ENCODE results near the gene TRO. TPM values are rescaled to one million over a fixed set of nuclear protein-coding genes. Genes with fewer than 3 reads are reported as not detected.

The TRO gene
- total and polyA plus RNA-seq, 2 experiments from 2014 or later, result 36.8 to 53.4 TPM

GRCh38 chrX:54964766-54965497 lies 44.3 kb downstream of the TRO start:
- H2AFZ ChIP-seq, result no peak overlapping the region
- Mint-ChIP-seq H3K4me1 (no peaks in the 10 kb centered on the region), H3K36me3 (ENCODE audit: low read depth) (no peaks in the 10 kb centered on the region), H3K27me3 (ENCODE audit: insufficient read depth, low read depth, poor library complexity) (peaks cover 3% of the 10 kb centered on the region), H3K4me3 (no peak overlapping the region), H3K9me3 (peaks cover 6% of the 10 kb centered on the region; the same call in 1 of the 3 replicates), H3K27ac (no peak overlapping the region)
- DNase-seq (ENCODE audit: low spot score) (no peak), ATAC-seq (no peak)
- no peak overlapping the region for H3K4me3 ChIP-seq
- H3K27me3 ChIP-seq (ENCODE audit: insufficient read depth), result no peaks in the 10 kb centered on the region
- H3K27ac ChIP-seq (ENCODE audit: low read depth), result no peak overlapping the region
- H4K20me1 ChIP-seq (replicated peaks; ENCODE audit: insufficient read depth), result no peaks in the 10 kb centered on the region
- H3K79me2 ChIP-seq (replicated peaks; ENCODE audit: insufficient read depth), result no peaks in the 10 kb centered on the region
- no peaks in the 10 kb centered on the region for H3K4me1 ChIP-seq (ENCODE audit: insufficient read depth)
- no peaks in the 10 kb centered on the region for H3K9me2 ChIP-seq (ENCODE audit: insufficient read depth)
- no peaks in the 10 kb centered on the region for H3F3A ChIP-seq (replicated peaks; ENCODE audit: low read depth)
- H3K36me3 ChIP-seq (ENCODE audit: insufficient read depth), result no peaks in the 10 kb centered on the region
- no peak overlapping the region for H3K4me2 ChIP-seq
- TF ChIP-seq CREB1 (CRISPR knock-in tag; IDR thresholded peaks at IDR 0.05; ENCODE audit: low read depth) (no peak), ZNF114 (CRISPR knock-in tag; IDR thresholded peaks at IDR 0.05) (no peak), EZH2 (IDR thresholded peaks at IDR 0.05; ENCODE audit: low read depth, unreplicated experiment) (no peak), POLR2AphosphoS5 (IDR thresholded peaks at IDR 0.05; ENCODE audit: low read depth) (no peak), ETS1 (IDR thresholded peaks at IDR 0.05) (no peak), JUNB (IDR thresholded peaks at IDR 0.05; ENCODE audit: unreplicated experiment) (no peak), STAT1 (IDR thresholded peaks at IDR 0.05; ENCODE audit: unreplicated experiment) (no peak)
- TF ChIP-seq, protein P1, sequence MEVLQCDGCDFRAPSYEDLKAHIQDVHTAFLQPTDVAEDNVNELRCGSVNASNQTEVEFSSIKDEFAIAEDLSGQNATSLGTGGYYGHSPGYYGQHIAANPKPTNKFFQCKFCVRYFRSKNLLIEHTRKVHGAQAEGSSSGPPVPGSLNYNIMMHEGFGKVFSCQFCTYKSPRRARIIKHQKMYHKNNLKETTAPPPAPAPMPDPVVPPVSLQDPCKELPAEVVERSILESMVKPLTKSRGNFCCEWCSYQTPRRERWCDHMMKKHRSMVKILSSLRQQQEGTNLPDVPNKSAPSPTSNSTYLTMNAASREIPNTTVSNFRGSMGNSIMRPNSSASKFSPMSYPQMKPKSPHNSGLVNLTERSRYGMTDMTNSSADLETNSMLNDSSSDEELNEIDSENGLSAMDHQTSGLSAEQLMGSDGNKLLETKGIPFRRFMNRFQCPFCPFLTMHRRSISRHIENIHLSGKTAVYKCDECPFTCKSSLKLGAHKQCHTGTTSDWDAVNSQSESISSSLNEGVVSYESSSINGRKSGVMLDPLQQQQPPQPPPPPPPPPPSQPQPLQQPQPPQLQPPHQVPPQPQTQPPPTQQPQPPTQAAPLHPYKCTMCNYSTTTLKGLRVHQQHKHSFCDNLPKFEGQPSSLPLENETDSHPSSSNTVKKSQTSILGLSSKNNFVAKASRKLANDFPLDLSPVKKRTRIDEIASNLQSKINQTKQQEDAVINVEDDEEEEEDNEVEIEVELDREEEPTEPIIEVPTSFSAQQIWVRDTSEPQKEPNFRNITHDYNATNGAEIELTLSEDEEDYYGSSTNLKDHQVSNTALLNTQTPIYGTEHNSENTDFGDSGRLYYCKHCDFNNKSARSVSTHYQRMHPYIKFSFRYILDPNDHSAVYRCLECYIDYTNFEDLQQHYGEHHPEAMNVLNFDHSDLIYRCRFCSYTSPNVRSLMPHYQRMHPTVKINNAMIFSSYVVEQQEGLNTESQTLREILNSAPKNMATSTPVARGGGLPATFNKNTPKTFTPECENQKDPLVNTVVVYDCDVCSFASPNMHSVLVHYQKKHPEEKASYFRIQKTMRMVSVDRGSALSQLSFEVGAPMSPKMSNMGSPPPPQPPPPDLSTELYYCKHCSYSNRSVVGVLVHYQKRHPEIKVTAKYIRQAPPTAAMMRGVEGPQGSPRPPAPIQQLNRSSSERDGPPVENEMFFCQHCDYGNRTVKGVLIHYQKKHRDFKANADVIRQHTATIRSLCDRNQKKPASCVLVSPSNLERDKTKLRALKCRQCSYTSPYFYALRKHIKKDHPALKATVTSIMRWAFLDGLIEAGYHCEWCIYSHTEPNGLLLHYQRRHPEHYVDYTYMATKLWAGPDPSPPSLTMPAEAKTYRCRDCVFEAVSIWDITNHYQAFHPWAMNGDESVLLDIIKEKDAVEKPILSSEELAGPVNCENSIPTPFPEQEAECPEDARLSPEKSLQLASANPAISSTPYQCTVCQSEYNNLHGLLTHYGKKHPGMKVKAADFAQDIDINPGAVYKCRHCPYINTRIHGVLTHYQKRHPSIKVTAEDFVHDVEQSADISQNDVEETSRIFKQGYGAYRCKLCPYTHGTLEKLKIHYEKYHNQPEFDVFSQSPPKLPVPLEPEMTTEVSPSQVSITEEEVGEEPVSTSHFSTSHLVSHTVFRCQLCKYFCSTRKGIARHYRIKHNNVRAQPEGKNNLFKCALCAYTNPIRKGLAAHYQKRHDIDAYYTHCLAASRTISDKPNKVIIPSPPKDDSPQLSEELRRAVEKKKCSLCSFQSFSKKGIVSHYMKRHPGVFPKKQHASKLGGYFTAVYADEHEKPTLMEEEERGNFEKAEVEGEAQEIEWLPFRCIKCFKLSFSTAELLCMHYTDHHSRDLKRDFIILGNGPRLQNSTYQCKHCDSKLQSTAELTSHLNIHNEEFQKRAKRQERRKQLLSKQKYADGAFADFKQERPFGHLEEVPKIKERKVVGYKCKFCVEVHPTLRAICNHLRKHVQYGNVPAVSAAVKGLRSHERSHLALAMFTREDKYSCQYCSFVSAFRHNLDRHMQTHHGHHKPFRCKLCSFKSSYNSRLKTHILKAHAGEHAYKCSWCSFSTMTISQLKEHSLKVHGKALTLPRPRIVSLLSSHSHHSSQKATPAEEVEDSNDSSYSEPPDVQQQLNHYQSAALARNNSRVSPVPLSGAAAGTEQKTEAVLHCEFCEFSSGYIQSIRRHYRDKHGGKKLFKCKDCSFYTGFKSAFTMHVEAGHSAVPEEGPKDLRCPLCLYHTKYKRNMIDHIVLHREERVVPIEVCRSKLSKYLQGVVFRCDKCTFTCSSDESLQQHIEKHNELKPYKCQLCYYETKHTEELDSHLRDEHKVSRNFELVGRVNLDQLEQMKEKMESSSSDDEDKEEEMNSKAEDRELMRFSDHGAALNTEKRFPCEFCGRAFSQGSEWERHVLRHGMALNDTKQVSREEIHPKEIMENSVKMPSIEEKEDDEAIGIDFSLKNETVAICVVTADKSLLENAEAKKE (CRISPR knock-in tag; IDR thresholded peaks at IDR 0.05), result no peak

All from GM23338 (cell line).